CD14-positive monocyte (primary cell): ENCODE data around the gene SIX2. TPM values are rescaled to one million over a fixed set of nuclear protein-coding genes. Genes with fewer than 3 reads are reported as not detected.

Experiments
- DNase-seq, 3 donors: peaks; one replicate each; pipeline ENCODE4 v3.0.0-alpha.2; 2011 to 2022
- H2AFZ ChIP-seq: 2 replicates; pipeline ENCODE4 v1.6.0; 2012; ENCODE audit warnings: mild to moderate bottlenecking, low read depth, low read length, inconsistent platforms; ENCODE audit not compliant: insufficient read depth, poor library complexity, severe bottlenecking
- H3K27ac ChIP-seq, 2 donors: 1 replicate in 1 of 2; 2 replicates in 1 of 2; pipeline ENCODE4 v1.5.1; 2012 to 2013; ENCODE audit warnings: low read length in 2 of 2, control low read depth in 1 of 2, inconsistent platforms in 1 of 2, low read depth in 1 of 2, mild to moderate bottlenecking in 1 of 2
- H3K27me3 ChIP-seq, 2 donors: one replicate each; pipeline versions ENCODE4 v1.6.0 to v1.6.1; 2011 to 2013; ENCODE audit warnings: low read length in 2 of 2; ENCODE audit not compliant: control insufficient read depth in 2 of 2, insufficient read depth in 2 of 2
- H3K36me3 ChIP-seq, 2 donors: replicated peaks in 1 of 2; 1 replicate in 1 of 2; 2 replicates in 1 of 2; pipeline versions ENCODE4 v1.5.1 to v1.6.1; 2012 to 2013; ENCODE audit warnings: low read length in 2 of 2, control low read depth in 1 of 2, inconsistent platforms in 1 of 2, mild to moderate bottlenecking in 1 of 2; ENCODE audit not compliant: insufficient read depth in 2 of 2, control insufficient read depth in 1 of 2
- H3K4me1 ChIP-seq, 2 donors: 1 replicate in 1 of 2; 2 replicates in 1 of 2; pipeline versions ENCODE4 v1.5.1 to v1.6.1; 2012 to 2013; ENCODE audit warnings: low read length in 2 of 2, control low read depth in 1 of 2, inconsistent platforms in 1 of 2, mild to moderate bottlenecking in 1 of 2, moderate library complexity in 1 of 2; ENCODE audit not compliant: insufficient read depth in 2 of 2, control insufficient read depth in 1 of 2
- H3K4me2 ChIP-seq: replicated peaks from 2 replicates; pipeline ENCODE3; 2012; ENCODE audit warnings: low read length, moderate library complexity, mild to moderate bottlenecking; ENCODE audit not compliant: poor library complexity, severe bottlenecking; ENCODE audit errors: extremely low read depth
- H3K4me3 ChIP-seq, 3 experiments: fragments of 200-600 bp in 1 of 3; sonication (generic) in 1 of 3; replicated peaks in 1 of 3; 1 replicate in 2 of 3; 2 replicates in 1 of 3; pipeline ENCODE4 v1.5.1; 2011 to 2013; ENCODE audit warnings: low read length in 3 of 3, mild to moderate bottlenecking in 3 of 3, control low read depth in 2 of 3, low read depth in 2 of 3, inconsistent platforms in 1 of 3, moderate library complexity in 1 of 3
- H3K79me2 ChIP-seq: 2 replicates; pipeline ENCODE4 v1.6.0; 2012; ENCODE audit warnings: mild to moderate bottlenecking, control low read depth, inconsistent platforms, low read length, moderate library complexity; ENCODE audit not compliant: insufficient read depth
- H3K9ac ChIP-seq: 2 replicates; pipeline ENCODE4 v1.6.0; 2017; ENCODE audit warnings: low read length, mild to moderate bottlenecking; ENCODE audit not compliant: insufficient read depth, poor library complexity, severe bottlenecking
- H3K9me3 ChIP-seq, 2 donors: replicated peaks in 1 of 2; 1 replicate in 1 of 2; 2 replicates in 1 of 2; pipeline versions ENCODE4 v1.5.1 to v1.6.1; 2012 to 2013; ENCODE audit warnings: low read length in 2 of 2, control low read depth in 1 of 2; ENCODE audit not compliant: control insufficient read depth in 1 of 2, insufficient read depth in 1 of 2
- H4K20me1 ChIP-seq: 2 replicates; pipeline ENCODE4 v1.6.0; 2012; ENCODE audit warnings: mild to moderate bottlenecking, low read length, control low read depth, moderate library complexity; ENCODE audit not compliant: insufficient read depth
- H3K27ac Mint-ChIP-seq, 7 donors: one replicate each; pipeline ENCODE4 v1.8.0; 2020; ENCODE audit warnings: mild to moderate bottlenecking in 7 of 7, mixed read lengths in 7 of 7, moderate library complexity in 6 of 7, inconsistent platforms in 2 of 7
- H3K27me3 Mint-ChIP-seq, 3 donors: one replicate each; pipeline ENCODE4 v1.8.0; 2021 to 2022; ENCODE audit warnings: low read depth in 3 of 3, mild to moderate bottlenecking in 3 of 3, mixed read lengths in 3 of 3, moderate library complexity in 3 of 3, inconsistent platforms in 1 of 3
- H3K36me3 Mint-ChIP-seq, 2 donors: one replicate each; pipeline ENCODE4 v1.8.0; 2020; ENCODE audit warnings: mixed read lengths in 2 of 2, inconsistent platforms in 1 of 2, mild to moderate bottlenecking in 1 of 2
- H3K4me1 Mint-ChIP-seq: one replicate; pipeline ENCODE4 v1.8.0; 2020; ENCODE audit warnings: mild to moderate bottlenecking, mixed read lengths
- H3K4me3 Mint-ChIP-seq, 2 donors: one replicate each; pipeline ENCODE4 v1.8.0; 2020; ENCODE audit warnings: mild to moderate bottlenecking in 2 of 2, mixed read lengths in 2 of 2, moderate library complexity in 1 of 2
- H3K9me3 Mint-ChIP-seq, 7 donors: one replicate each; pipeline ENCODE4 v1.8.0; 2020 to 2022; ENCODE audit warnings: mixed read lengths in 7 of 7, mild to moderate bottlenecking in 6 of 7, moderate library complexity in 6 of 7, inconsistent platforms in 2 of 7
- CTCF ChIP-seq: fragments of 200-600 bp; IDR thresholded peaks from one replicate; pipeline ENCODE4 v1.8.0; 2022; ENCODE audit warnings: antibody characterized with exemption, mild to moderate bottlenecking
- WGBS: methylation state at CpG from one replicate; pipeline ENCODE4 v1.1.5; 2013; ENCODE audit warnings: missing lambda C conversion rate; ENCODE audit not compliant: insufficient coverage; 5-methylcytosine and 5-hydroxymethylcytosine counted together
- intact Hi-C, 2 donors: fragments of 100-400 bp; cut with micrococcal nuclease; formaldehyde crosslinking; loops; one replicate each; pipeline versions ENCODE4 v1.15.0 to v1.15.1; 2023
- polyA minus RNA-seq: library from RNA; depleted of rRNA, polyadenylated mRNA; stranded (reverse); fragments of >200 nt; gene quantifications from 2 replicates; pipeline ENCODE4 v1.2.3, GENCODE V29; 2012
- polyA plus RNA-seq, 3 donors: library from polyadenylated mRNA; depleted of rRNA in 1 of 3; unstranded in 2 of 3; stranded (reverse) in 1 of 3; fragments of 300-500 nt in 2 of 3; fragments of >200 nt in 1 of 3; fragmentation: Illumina TruSeq in 2 of 3; gene quantifications; 1 replicate in 2 of 3; 2 replicates in 1 of 3; pipeline ENCODE4 v1.2.3, GENCODE V29; 2012 to 2021
- total RNA-seq, 12 experiments: library from RNA in 1 of 12; stranded (reverse) in 1 of 12; fragments of 120-200 nt in 1 of 12; gene quantifications; one replicate each; pipeline ENCODE4 v1.2.4 and lab custom pipeline; 2013 to 2026; ENCODE audit warnings: mixed read lengths in 6 of 12, inconsistent platforms in 1 of 12

SIX2 gene
- total RNA-seq (2013), result not detected
- polyA plus RNA-seq (not detected), polyA minus RNA-seq (not detected in 2 replicates), total RNA-seq (lab: John Stamatoyannopoulos, UW) (0 to 2.8 (median 0) reads per million in 11 experiments)

DNA sequence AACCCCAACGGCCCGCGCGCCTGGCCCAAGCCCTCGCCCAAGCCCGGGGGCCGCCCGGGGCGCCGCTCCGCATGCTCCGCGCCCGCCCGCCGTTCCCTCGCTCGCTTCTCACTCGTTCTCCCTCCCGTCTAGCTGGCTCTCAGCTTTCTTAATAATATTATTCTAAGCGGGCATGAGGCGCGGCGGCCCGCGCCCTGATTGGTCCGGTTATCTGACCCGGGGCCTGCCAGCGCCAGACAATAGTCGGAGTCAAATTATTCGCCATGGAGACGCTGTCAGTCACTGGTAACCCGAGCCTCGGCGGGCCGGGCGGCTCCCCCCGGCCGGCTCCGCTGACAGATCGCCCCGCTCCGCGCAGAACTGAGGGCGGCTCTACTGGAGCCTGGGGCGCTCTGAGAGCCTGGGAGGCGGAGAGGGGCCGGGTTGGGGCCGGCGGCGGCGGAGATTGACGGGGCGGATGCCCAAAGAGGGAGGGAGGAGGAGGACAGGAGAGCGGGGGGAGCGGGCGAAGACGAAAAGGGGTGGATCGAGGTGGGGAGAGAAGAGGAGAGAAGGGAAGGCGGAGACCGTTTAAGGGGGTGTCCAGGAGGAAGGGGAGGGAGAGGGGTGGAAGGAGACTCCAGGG lies at the start of gene SIX2:
SIX2 (minus strand) TSS at position 150 of the 625 bp plus-strand sequence. CDS start 342 bp downstream, outside the sequence.
- Mint-ChIP-seq H3K27me3 (peaks cover 90 to 98% (median 92%) of the 10 kb centered on the region in 3 donors), H3K9me3 (peaks cover 0 to 39% (median 17%) of the 10 kb centered on the region in 7 donors), H3K4me1 (peaks cover 41% of the 10 kb centered on the region), H3K36me3 (peaks cover 3 to 6% of the 10 kb centered on the region in 2 donors), H3K27ac (no peak within 1 kb of the TSS), H3K4me3 (peak within 1 kb of the TSS; percentile 79 to 94)
- Histone ChIP-seq H2AFZ (peak within 1 kb of the TSS; percentile 73), H4K20me1 (no peaks in the 10 kb centered on the region), H3K9ac (no peak within 1 kb of the TSS), H3K27ac (no peak within 1 kb of the TSS), H3K27me3 (peaks cover 89 to 94% of the 10 kb centered on the region in 2 donors), H3K36me3 (no peaks in the 10 kb centered on the region), H3K9me3 (peaks cover 3 to 67% of the 10 kb centered on the region in 2 donors), H3K4me2 (peak within 1 kb of the TSS; percentile 77), H3K4me1 (peaks cover 31 to 50% of the 10 kb centered on the region in 2 donors), H3K79me2 (no peaks in the 10 kb centered on the region), H3K4me3 (peak within 1 kb of the TSS; percentile 31 to 73 (median 40))
- WGBS, result under 1% methylated on average over 57 of the region's 61 CpGs
- intact Hi-C loops, result no loop called here
- TF ChIP-seq CTCF, result no peak
- DNase-seq, result no peak

DNA sequence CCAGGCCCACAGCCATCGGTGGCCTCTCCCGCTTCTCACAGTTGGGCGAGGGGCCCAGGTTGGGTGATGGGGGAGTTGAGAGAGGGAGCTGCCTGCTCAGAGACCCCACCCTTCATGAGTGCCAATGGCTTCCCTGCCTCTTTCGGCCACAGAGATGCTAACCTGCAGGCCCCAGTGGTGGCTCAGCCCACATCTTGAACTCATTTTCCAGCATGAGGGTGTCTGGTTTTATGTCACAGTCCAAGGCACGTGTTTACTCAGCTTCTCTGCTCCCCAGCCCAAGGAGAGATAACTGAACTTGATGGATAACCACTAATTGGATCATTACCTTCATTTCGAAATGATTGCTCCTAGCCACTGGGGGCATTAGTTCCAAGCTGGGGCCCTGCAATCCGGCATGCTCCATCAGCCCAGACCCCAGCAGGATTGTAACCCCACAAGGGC lies 45.9 kb upstream of the SIX2 start:
- Histone ChIP-seq H3K27ac (no peak overlapping the region), H3K36me3 (no peaks in the 10 kb centered on the region), H4K20me1 (no peaks in the 10 kb centered on the region), H3K9ac (no peak overlapping the region), H3K27me3 (no peaks in the 10 kb centered on the region), H3K4me1 (no peaks in the 10 kb centered on the region), H3K79me2 (no peaks in the 10 kb centered on the region), H3K4me3 (no peak overlapping the region), H2AFZ (no peak overlapping the region), H3K4me2 (no peak overlapping the region), H3K9me3 (no peaks in the 10 kb centered on the region)
- Mint-ChIP-seq H3K9me3 (peaks cover 0 to 4% (median 2%) of the 10 kb centered on the region in 7 donors), H3K36me3 (no peaks in the 10 kb centered on the region), H3K4me3 (no peak overlapping the region), H3K4me1 (no peaks in the 10 kb centered on the region), H3K27ac (no peak overlapping the region), H3K27me3 (peaks cover 6 to 8% (median 7%) of the 10 kb centered on the region in 3 donors)
- no peak for DNase-seq
- WGBS, result 84% methylated on average over 3 of the region's 7 CpGs
- no peak for TF ChIP-seq CTCF
- intact Hi-C loops, result no loop called here
